K562 (cell line): Measurements from ENCODE around the gene NUP210. TPM values are rescaled to one million over a fixed set of nuclear protein-coding genes. Genes with fewer than 3 reads are reported as not detected.

Experiments
- BHLHE40 ChIP-seq: IDR thresholded peaks from 2 replicates; pipeline ENCODE4 v1.6.1; 2011; ENCODE audit warnings: low read length, improper control_type of control experiment
- CHD2 ChIP-seq: IDR thresholded peaks from 2 replicates; pipeline ENCODE4 v1.6.1; 2011; ENCODE audit warnings: low read depth, low read length
- FOXM1 ChIP-seq, 2 experiments: fragments of 450-650 bp in 1 of 2; sonication (generic) in 1 of 2; formaldehyde crosslinking in 1 of 2; IDR thresholded peaks; 2 replicates each; pipeline versions ENCODE4 v1.6.1 to v1.9.0; 2017 to 2022; ENCODE audit warnings: low read depth in 2 of 2, mild to moderate bottlenecking in 2 of 2, missing genetic modification reagents in 1 of 2, moderate library complexity in 1 of 2
- GTF2E2 ChIP-seq: fragments of 200-800 bp; sonication (Bioruptor generic); IDR thresholded peaks from 2 replicates; pipeline ENCODE4 v1.6.1; 2016; ENCODE audit warnings: missing genetic modification characterization, missing compliant biosample characterization
- JUN ChIP-seq, 2 experiments: sonication (generic) in 1 of 2; formaldehyde crosslinking in 1 of 2; IDR thresholded peaks; 2 replicates each; pipeline versions ENCODE4 v1.6.1 to v1.8.0; 2012 to 2022; ENCODE audit warnings: borderline replicate concordance in 2 of 2, mild to moderate bottlenecking in 2 of 2, improper control_type of control experiment in 1 of 2, low read depth in 1 of 2, low read length in 1 of 2, missing genetic modification reagents in 1 of 2
- KAT2B ChIP-seq: IDR thresholded peaks from one replicate; pipeline ENCODE4 v1.6.1; 2012; ENCODE audit warnings: low read depth, mild to moderate bottlenecking, control low read depth, inconsistent platforms, low read length, moderate library complexity
- NFIC ChIP-seq: fragments of 450-650 bp; IDR thresholded peaks from 2 replicates; pipeline ENCODE4 v1.6.1; 2017; ENCODE audit warnings: mild to moderate bottlenecking, inconsistent platforms
- POLR2B ChIP-seq: fragments of 450-650 bp; IDR thresholded peaks from 2 replicates; pipeline ENCODE4 v1.6.1; 2018; ENCODE audit warnings: low read depth; ENCODE audit not compliant: partially characterized antibody
- POLR3G ChIP-seq: IDR thresholded peaks from 2 replicates; pipeline ENCODE4 v1.6.1; 2011; ENCODE audit not compliant: insufficient read length, insufficient replicate concordance; ENCODE audit errors: extremely low read depth
- RAD51 ChIP-seq: fragments of 450-650 bp; IDR thresholded peaks from 2 replicates; pipeline ENCODE4 v1.7.1; 2016; ENCODE audit warnings: low read depth, mild to moderate bottlenecking, borderline replicate concordance
- SIN3A ChIP-seq, 2 experiments: fragments of 150-350 bp in 1 of 2; IDR thresholded peaks; 2 replicates each; pipeline ENCODE4 v1.6.1; 2011 to 2016; ENCODE audit warnings: borderline replicate concordance in 2 of 2, low read depth in 2 of 2, low read length in 2 of 2, mild to moderate bottlenecking in 2 of 2, moderate library complexity in 2 of 2; ENCODE audit not compliant: control insufficient read depth in 1 of 2
- TRIM24 ChIP-seq, 2 experiments: fragments of 450-650 bp; IDR thresholded peaks; 2 replicates each; pipeline ENCODE4 v1.6.1; 2016
- ZBTB8A ChIP-seq: fragments of 450-650 bp; IDR thresholded peaks from 2 replicates; pipeline ENCODE4 v1.6.1; 2018; ENCODE audit warnings: mild to moderate bottlenecking, moderate library complexity; ENCODE audit not compliant: partially characterized antibody
- ZNF197 ChIP-seq: fragments of 200-800 bp; sonication (Bioruptor generic); IDR thresholded peaks from 2 replicates; pipeline ENCODE4 v1.6.1; 2016; ENCODE audit warnings: low read depth, missing genetic modification characterization, missing compliant biosample characterization
- ZNF232 ChIP-seq: sonication (generic); formaldehyde crosslinking; IDR thresholded peaks from 2 replicates; pipeline ENCODE4 v1.8.0; 2022; ENCODE audit warnings: mild to moderate bottlenecking, missing genetic modification reagents
- ZNF277 ChIP-seq: fragments of 250-450 bp; sonication (Bioruptor Pico); IDR thresholded peaks from 2 replicates; pipeline ENCODE4 v1.8.0; 2022; ENCODE audit warnings: inconsistent platforms, mild to moderate bottlenecking, moderate library complexity, borderline replicate concordance
- ZNF584 ChIP-seq: fragments of 200-800 bp; sonication (Bioruptor generic); IDR thresholded peaks from 2 replicates; pipeline ENCODE4 v1.6.1; 2016; ENCODE audit warnings: low read depth, mild to moderate bottlenecking, missing genetic modification characterization, missing compliant biosample characterization
- ZNF695 ChIP-seq: fragments of 450-650 bp; formaldehyde crosslinking; IDR thresholded peaks from 2 replicates; pipeline ENCODE4 v1.4.0; 2020; ENCODE audit warnings: mild to moderate bottlenecking, moderate library complexity
- ZNF764 ChIP-seq: fragments of 250-450 bp; sonication (Bioruptor Pico); IDR thresholded peaks from 2 replicates; pipeline ENCODE4 v1.4.0; 2020; ENCODE audit warnings: low read depth, mild to moderate bottlenecking, moderate library complexity
- polyA plus RNA-seq, 8 experiments: library from polyadenylated mRNA; depleted of rRNA in 4 of 8; stranded (reverse) in 5 of 8; unstranded in 3 of 8; fragments of >200 nt; fragmentation: Nextera tagmentation in 2 of 8; fragmentation: Illumina TruSeq in 1 of 8; extraction: Ambion mirVana in 2 of 8; extraction: Trizol in 1 of 8; gene quantifications; 2 replicates each; pipeline versions ENCODE4 v1.2.1 to v1.2.3, GENCODE V29; 2011 to 2014; ENCODE audit warnings: inconsistent platforms in 1 of 8, missing spikeins in 1 of 8
- total RNA-seq, 7 experiments: library from RNA; depleted of rRNA in 6 of 7; stranded (reverse); fragments of >200 nt in 6 of 7; fragmentation: Illumina TruSeq in 2 of 7; extraction: Trizol in 2 of 7; gene quantifications; 2 replicates each; pipeline versions ENCODE4 v1.2.1 to v1.2.3, GENCODE V29; 2011 to 2021; ENCODE audit warnings: low replicate concordance in 1 of 7
- TF ChIP-seq, protein P1 (sequence below): sonication (generic); IDR thresholded peaks from 2 replicates; pipeline ENCODE4 v1.6.1; 2016
- TF ChIP-seq, protein P2 (sequence below): fragments of 450-650 bp; IDR thresholded peaks from 2 replicates; pipeline ENCODE4 v1.6.1; 2018; ENCODE audit not compliant: partially characterized antibody

The NUP210 gene
- total and polyA plus RNA-seq, 9 of the 15 experiments (the other 6 are each of a cell fraction or from before 2014, with no cell fraction given) = 1.2 to 138 (median 44.0) TPM

DNA sequence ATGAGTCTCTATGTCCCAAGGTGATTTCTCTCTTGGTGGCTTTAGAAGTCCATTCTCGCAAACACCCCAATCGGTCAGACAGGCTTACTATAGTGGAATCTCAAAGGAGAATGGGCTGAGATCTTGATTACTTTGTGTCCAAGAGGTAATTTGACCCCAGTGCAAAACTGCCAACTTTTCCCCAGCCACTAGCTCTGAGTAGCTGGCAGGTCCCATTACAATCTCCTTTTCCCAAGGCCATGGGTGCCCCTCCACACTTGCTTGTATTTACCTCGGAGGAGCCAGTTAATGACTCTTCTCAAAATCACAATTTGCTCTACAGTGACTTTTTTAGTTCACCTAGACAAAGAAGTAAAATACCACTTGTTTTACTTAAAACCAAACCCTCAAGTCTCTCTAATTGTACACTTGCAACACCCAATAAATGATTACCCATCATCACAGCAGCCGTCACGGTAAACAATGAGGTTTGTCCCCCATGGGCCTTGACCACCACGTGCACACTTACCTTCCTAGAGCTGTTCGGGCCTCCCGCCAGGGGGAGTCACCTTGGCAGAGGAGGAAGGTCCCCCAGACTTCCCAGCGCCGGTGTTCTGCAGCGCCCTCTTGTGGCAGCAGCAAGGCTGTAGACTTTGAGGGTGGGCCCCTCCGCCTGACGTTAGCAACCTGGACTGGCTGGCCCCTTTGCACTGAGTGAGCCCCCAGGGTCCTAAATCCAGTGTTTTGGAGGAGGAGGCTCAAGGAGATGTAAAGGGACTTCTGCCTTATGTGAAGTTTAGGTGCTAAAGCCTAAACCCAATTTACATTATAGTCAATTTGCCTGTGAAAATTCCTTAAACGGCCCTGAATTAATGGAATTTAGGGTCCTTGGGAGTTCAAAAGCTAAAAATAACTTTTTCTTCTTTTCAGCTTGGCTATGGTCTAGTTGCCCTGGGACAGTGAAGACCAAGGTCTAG, 41.3 kb upstream of the NUP210 start (continued):
- TF ChIP-seq, protein P1, sequence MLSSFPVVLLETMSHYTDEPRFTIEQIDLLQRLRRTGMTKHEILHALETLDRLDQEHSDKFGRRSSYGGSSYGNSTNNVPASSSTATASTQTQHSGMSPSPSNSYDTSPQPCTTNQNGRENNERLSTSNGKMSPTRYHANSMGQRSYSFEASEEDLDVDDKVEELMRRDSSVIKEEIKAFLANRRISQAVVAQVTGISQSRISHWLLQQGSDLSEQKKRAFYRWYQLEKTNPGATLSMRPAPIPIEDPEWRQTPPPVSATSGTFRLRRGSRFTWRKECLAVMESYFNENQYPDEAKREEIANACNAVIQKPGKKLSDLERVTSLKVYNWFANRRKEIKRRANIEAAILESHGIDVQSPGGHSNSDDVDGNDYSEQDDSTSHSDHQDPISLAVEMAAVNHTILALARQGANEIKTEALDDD = no peak
- TF ChIP-seq ZNF584 (CRISPR knock-in tag) = no peak
- TF ChIP-seq ZNF277 (CRISPR knock-in tag) = no peak
- peak; percentile 79 for TF ChIP-seq NFIC
- no peak for TF ChIP-seq POLR2B
- TF ChIP-seq ZNF695 = no peak
- no peak for TF ChIP-seq GTF2E2 (tag)
- no peak for TF ChIP-seq BHLHE40
- TF ChIP-seq KAT2B = no peak
- no peak for TF ChIP-seq ZNF197
- no peak for TF ChIP-seq CHD2
- no peak for TF ChIP-seq ZBTB8A
- TF ChIP-seq RAD51 = peak; percentile 31; the same call in 1 of the 2 replicates
- TF ChIP-seq ZNF232 (CRISPR knock-in tag) = no peak
- no peak for TF ChIP-seq POLR3G
- no peak for TF ChIP-seq TRIM24 (IDR thresholded peaks at IDR 0.05)
- TF ChIP-seq, protein P2, sequence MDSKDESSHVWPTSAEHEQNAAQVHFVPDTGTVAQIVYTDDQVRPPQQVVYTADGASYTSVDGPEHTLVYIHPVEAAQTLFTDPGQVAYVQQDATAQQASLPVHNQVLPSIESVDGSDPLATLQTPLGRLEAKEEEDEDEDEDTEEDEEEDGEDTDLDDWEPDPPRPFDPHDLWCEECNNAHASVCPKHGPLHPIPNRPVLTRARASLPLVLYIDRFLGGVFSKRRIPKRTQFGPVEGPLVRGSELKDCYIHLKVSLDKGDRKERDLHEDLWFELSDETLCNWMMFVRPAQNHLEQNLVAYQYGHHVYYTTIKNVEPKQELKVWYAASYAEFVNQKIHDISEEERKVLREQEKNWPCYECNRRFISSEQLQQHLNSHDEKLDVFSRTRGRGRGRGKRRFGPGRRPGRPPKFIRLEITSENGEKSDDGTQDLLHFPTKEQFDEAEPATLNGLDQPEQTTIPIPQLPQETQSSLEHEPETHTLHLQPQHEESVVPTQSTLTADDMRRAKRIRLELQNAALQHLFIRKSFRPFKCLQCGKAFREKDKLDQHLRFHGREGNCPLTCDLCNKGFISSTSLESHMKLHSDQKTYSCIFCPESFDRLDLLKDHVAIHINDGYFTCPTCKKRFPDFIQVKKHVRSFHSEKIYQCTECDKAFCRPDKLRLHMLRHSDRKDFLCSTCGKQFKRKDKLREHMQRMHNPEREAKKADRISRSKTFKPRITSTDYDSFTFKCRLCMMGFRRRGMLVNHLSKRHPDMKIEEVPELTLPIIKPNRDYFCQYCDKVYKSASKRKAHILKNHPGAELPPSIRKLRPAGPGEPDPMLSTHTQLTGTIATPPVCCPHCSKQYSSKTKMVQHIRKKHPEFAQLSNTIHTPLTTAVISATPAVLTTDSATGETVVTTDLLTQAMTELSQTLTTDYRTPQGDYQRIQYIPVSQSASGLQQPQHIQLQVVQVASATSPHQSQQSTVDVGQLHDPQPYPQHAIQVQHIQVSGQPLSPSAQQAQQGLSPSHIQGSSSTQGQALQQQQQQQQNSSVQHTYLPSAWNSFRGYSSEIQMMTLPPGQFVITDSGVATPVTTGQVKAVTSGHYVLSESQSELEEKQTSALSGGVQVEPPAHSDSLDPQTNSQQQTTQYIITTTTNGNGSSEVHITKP = no peak
- no peak for TF ChIP-seq ZNF764 (CRISPR knock-in tag)
- no peak for TF ChIP-seq FOXM1 (IDR thresholded peaks at IDR 0.05; ENCODE audit: low read depth)
- no peak for TF ChIP-seq FOXM1 (CRISPR knock-in tag; IDR thresholded peaks at IDR 0.05; ENCODE audit: low read depth)
- no peak for TF ChIP-seq SIN3A (IDR thresholded peaks at IDR 0.05; ENCODE audit: borderline replicate concordance in 2 of 2, control insufficient read depth in 1 of 2, low read depth in 2 of 2, low read length in 2 of 2)
- no peak for TF ChIP-seq JUN (IDR thresholded peaks at IDR 0.05; ENCODE audit: borderline replicate concordance, low read depth, low read length)
- TF ChIP-seq JUN (CRISPR knock-in tag; IDR thresholded peaks at IDR 0.05; ENCODE audit: borderline replicate concordance) = no peak
